ENCODE measurements around the gene DLX6.

- TF ChIP-seq CTCF (IDR thresholded peaks at IDR 0.05; ENCODE audit: low read depth, low read length), result no peak
- TF ChIP-seq EZH2phosphoT487 (IDR thresholded peaks at IDR 0.05; ENCODE audit: low read depth), result no peak
Observed at GRCh38 chr7:96968981-96969380, 36.4 kb upstream of the DLX6 start.

Data from OCI-LY3 (cell line).